ENCODE measurements around the gene STEAP1B. TPM values are rescaled to one million over a fixed set of nuclear protein-coding genes. Genes with fewer than 3 reads are reported as not detected.

The STEAP1B gene
- 1 to 10 TPM; 1.1 to 1.3 TPM for total RNA-seq

GRCh38 chr7:22499888-22500689 is at the start of gene STEAP1B:
Gene STEAP1B, minus strand, starts transcription at chr7:22500188. Its CDS starts 5,333 bp downstream, at chr7:22494855.

Other genes with a start within 250 kb of the STEAP1B start
- gene RAPGEF5, start 143.0 kb downstream of the STEAP1B start, total RNA-seq = under 1 TPM; 0.15 to 0.29 TPM
- gene IL6, start 227.0 kb upstream of the STEAP1B start, total RNA-seq = 1 to 10 TPM; 5.8 to 7.1 TPM